Stimulated activated CD8-positive, alpha-beta memory T cell treated with anti-CD3 and anti-CD28 coated beads, Interleukin-12 subunit alpha, Interleukin-12 subunit beta, amount 100 ng/mL, for 24 hours (primary cell): Measurements from ENCODE around the gene LBHD2.
"Not testable (repeated sequence)": the region's sequence is repeated elsewhere in the genome, so short reads cannot be mapped to it uniquely, and the experiment has no call there.

Source experiments
- DNase-seq: peaks from one replicate; pipeline ENCODE4 v3.0.0-alpha.2; 2020; ENCODE audit errors: extremely low read depth

Gene LBHD2

DNA sequence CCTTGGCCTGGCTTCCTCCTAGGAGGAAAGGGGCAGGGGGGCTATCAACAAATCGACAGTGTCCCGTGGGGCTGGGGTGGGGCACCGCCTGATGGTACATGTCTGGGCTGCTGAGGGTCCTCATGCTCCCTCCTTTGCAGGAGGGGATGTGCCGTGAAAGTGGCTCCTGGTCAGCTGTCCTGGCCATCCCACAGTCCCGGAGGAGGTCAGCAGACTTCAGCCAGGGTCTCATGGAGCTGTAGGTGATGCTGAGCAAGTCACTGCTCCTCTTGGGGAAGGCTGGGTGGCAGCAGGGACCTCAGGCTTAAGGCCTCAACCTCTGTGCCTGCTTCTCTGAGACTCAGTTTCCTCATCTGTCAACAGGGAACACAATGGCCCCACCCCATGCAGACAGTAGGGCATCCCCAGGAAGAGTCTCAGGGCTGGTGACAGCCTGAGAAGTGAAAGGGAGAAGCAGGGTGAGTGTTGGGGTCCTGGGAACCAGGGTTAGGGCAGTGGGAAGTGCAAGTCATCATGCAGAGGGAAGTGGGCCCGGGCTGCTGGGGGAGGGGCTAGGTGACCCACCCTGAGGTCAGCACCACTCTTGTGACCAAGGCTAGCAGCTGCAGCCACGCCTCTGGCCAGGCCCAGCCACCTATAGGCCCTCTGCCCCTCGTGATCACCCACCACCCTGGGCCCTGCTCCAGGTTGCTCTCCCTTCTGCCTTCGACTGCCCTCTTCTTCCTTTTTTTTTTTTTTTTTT lies 34.8 kb downstream of the LBHD2 start:
- no peak for DNase-seq

DNA sequence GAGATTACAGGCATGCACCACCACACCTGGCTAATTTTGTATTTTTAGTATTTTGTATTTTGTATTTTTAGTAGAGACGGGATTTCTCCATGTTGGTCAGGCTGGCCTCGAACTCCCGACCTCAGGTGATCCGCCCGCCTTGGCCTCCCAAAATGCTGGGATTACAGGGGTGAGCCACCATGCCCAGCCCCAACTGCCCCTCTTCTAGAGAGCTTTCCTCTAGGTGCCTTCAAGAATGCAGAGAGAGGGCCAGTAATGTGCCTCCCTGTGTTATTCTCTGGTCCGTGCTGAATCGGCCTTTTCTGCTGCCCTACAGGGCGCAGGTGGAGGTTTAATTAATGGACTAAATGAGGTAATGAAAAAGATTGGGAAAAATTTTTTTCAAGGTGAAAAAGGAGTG lies 35.5 kb downstream of the LBHD2 start:
- not testable (repeated sequence) for DNase-seq

DNA sequence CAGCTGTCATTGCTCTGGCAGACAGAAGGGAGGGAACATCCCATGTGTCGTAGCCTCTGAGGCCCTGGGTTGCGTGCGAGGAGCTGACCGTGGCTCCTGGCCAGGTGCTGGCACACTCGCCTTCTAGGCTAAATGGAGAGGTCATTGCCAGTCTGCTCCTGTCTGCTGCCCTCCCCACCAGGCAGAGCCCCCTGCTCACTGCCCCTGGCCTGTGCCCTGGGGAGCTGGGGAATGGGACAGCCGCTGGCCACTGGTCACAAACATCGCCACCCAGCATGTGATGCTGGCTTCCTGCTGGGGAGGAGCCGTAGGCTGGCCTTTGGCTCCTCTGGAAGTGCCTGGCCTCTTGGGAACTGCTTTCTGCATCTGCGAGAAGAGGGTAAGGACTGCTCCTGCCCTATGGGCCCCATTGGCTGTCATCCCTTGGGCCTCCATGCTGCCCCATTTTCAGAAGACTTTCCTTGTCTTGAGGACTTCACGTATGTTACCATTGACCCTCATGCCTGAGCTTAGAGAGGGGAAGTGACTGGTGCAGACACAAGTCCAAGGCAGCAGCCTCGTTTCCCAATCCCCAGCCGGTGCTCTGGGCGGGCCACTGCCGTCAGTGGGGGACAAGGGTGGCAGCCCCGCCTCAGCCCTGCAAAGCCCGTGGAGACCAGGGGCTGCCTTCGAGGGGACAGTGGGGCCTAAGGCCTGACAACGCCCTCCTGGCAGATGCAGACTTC lies 37.3 kb downstream of the LBHD2 start:
- DNase-seq = no peak

DNA sequence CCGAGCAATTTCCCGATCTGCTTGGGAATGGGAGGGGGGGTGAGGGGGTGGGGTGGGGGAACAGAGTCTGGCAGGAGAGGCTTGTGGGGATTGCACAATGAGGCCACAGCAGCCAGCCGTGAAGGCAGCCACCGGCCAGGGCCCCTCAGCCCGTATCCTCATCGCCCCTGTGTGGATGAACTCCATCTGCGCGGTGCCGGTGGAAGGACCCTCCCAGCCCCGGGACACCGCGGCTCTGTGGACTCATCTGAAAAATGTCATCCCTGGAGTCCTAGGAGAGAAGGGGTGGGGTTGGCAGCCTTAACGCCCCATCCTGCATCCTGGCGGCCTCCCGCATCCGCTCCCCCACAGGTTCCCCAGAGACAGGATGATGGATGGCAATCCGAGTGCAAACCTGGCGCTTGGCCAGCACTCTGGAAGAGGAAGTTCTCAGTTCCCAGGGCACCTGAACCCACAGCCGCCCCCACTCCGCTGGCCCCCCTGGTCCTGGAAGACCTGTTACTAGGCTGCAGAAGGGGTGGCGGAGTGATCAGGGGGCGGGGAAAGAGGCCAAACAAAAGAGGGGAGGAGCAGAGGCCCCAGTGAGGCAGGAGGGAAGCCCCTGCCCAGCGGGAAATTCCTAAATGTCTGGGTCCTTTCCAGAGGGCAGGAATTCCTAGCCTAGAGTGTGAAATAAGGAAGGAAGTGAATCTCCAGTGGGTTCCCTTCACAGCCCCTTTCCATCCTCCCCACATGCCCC lies 38.0 kb downstream of the LBHD2 start:
- no peak for DNase-seq

DNA sequence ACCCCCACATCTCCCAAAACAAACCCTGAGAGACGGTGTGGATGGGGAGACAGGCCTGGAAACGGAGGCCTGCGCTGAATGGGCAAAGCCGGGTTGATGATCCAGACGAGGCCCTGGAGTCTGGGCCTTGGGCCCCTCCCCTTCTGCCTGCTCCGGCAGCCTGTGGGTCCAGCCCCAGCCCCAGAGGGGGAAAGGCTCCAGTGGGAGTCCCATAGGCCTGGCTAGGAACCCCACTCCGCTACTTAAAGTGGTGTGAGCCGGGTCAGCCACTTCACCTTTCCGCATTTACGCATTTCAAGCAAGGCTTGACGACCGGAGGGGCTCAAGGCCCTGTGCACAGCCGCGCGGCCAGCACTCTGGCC lies 38.6 kb downstream of the LBHD2 start:
- no peak for DNase-seq

DNA sequence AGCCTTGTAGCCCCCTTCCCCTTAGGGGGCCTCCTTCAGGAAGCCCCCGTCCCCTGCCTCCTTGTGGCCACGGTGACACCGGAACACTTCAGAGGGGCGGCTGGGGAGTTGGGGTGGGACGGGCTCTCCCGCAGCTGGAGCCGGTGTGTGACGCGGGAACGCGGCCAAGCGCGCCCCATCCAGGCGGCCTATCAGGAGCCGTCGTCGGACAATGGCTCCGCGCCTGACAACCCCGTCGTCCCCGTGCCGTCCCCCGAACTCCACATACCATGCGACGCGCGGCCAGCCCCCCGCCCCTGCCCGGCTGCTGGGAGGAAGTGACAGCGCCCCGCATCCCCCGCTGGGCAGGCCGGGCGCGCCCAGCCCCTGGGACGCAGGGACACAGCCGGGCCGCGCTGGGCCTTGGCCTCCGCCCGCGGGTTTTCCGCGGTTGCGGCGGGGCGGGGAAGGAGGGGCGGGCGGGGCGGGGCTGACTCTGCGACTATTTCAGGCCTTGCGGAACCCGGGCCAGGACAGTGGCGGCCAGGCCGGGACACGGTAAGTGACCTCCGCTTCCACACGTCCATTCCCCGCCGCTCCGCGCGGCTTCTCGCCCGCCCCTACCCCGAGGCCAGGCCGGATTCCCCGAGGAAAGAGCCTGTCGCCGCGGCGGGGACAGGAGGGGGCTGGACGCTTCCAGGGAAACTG lies 39.1 kb downstream of the LBHD2 start, which contains the start of gene TNFAIP2:
TNFAIP2 (plus strand) TSS at position 515 of the 687 bp plus-strand sequence. CDS start 2,997 bp downstream, outside the sequence.
- DNase-seq = no peak

DNA sequence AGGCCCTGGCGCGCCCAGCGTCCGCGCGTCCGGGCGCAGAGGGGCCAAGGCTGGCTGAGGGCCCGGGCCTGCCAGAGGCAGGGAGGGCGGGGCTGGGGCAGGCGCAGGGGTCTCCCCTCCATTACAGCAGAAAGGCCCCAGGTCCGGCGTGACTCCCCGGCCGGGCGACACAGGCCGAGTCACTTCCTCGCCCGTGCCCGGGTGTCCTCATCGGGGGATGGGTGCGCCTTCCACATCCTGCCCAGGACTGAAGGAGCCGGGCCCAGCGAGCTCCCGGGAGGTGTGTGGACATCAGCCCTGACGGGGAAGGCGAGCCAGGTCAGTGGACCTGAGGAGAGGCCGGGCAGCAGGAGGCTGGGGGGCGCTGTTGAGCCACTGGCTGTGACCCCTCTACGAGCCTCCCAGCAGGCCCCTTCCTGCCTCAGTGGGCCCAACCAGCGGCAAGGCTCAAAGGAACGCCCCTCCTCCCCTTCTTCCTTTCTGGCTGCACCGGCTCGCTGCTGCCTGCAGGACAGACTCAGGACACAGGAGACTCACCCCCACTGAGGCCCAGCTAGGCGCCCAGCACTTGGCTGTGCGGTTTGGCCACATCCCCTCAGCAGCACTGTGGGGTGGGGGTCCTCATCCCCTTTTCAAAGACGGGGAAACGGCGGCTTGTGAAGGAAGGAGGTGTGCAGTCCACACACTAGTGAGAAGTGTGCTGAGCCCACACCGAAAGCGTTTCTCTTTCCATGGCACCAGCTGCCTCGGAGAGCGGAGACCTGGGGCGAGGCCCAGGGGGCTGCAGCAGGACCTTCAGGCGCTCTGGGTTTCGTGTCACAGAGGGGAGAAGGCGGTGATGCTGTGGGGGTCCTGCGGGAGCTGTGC lies 39.9 kb downstream of the LBHD2 start:
- no peak for DNase-seq

DNA sequence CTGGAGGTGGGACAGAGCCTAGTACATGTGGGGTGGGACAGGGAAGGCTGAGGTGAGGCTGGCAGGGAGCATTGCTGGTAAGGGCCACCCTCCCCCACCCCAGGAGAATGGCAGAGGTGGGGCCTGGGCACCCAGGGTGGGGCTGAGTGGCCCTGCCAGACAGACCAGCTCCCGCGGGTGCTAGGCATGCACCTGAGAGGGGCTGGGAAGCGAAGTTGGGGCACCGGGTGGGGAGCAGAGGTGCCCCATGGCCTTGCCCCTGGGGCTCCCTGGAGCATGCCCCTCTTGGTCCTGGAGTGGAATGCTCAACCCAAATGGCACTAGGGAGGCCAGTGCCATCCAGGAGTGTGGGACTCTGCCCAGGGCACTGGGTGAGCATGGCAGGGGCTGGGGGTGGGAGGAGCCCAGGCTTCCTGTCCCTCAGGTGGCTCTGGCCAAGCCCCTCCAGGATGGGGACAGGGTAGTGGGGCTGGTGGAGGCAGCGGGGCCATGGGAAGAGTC lies 40.5 kb downstream of the LBHD2 start:
- no peak for DNase-seq

DNA sequence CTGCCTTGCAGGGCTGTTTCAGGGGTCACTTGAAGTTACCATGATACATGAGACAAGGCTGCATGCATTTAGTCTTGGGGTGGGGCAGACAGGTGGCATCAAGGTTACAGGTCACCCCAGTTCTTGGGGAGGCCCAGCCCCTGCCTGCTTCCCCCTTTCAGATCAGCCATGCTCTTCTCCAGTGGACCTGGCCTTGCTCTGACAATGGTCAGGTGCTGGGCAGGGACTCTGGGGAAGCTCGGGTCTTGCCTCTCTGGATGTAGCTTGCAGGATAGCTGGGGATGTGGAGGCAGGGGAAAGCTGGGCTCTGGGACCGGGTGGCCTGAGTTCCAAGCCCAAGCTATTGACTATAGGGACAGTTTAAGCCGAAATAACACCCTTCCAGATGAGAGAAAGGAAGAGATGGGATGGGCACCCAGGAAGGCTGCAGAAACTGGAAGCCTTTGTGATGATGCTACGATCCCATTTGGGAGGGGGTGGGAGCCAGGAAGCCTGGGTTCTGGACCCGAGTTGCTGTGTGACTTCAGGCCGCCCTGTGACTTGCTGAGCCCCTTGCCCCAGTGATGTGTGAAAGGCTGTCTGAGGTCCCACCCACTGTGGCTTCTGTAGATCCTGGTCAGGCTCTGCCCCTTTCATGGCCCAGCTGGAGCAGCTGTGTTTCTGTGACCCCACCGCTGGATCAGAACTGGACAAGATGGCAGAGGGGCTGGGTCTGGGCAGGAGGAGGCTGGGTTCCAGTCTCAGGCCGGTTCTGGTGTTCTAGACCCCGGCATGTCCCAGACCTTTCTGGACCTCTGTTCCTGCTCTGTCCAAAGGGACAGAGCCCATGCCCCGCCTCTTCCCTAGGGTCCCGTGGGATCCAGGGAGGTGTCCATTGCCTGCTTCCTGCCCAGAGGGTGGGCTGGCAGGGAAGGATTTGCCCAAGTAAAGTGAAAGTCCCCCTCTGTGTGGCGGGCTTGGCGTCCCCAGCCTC lies 41.4 kb downstream of the LBHD2 start:
- DNase-seq = no peak

DNA sequence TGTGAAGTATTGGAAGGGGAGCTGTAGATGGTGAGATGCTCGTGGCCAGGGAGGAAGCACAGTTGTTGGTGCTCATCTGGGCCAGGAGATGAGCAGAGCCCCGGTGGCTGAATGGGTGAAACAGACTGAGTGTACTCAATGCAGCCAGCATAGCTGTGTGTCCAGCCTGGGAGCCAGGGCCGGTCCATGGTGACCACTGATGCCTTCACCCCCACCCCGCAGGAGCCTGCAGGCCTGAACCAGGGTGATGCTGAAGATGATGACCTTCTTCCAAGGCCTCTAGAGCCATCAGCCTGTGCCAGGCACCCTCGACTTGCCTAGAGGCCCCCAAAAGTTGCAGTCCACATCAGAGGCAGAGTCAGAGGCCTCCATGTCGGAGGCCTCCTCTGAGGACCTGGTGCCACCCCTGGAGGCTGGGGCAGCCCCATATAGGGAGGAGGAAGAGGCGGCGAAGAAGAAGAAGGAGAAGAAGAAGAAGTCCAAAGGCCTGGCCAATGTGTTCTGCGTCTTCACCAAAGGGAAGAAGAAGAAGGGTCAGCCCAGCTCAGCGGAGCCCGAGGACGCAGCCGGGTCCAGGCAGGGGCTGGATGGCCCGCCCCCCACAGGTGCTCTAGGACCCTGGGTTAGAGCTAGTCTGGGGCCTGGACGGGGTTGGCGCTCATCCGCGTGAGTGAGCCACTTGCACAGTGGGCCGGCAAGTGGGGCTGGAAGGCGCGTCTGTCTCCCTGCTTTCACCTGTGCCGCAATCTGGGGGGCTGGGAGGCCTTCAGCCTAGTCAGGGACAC lies 42.3 kb downstream of the LBHD2 start:
- no peak for DNase-seq

DNA sequence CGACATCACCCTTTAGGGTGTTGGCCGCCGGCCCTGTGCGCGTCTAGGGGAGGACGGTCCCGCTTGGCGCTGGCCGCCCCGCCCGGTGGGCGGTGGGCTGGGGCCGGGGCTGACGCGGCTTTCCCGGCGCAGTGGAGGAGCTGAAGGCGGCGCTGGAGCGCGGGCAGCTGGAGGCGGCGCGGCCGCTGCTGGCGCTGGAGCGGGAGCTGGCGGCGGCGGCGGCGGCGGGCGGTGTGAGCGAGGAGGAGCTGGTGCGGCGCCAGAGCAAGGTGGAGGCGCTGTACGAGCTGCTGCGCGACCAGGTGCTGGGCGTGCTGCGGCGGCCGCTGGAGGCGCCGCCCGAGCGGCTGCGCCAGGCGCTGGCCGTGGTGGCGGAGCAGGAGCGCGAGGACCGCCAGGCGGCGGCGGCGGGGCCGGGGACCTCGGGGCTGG lies 42.9 kb downstream of the LBHD2 start:
- DNase-seq = no peak

DNA sequence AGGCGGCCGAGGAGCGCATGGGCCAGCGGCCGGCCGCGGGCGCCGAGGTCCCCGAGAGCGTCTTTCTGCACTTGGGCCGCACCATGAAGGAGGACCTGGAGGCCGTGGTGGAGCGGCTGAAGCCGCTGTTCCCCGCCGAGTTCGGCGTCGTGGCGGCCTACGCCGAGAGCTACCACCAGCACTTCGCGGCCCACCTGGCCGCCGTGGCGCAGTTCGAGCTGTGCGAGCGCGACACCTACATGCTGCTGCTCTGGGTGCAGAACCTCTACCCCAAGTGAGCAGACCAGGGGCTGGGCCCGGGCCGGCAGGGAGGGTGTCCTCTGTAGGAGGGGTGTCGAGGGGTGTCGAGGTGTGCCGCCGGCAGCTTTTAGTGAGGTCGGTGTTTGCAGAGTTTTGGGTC lies 43.3 kb downstream of the LBHD2 start:
- DNase-seq = no peak

DNA sequence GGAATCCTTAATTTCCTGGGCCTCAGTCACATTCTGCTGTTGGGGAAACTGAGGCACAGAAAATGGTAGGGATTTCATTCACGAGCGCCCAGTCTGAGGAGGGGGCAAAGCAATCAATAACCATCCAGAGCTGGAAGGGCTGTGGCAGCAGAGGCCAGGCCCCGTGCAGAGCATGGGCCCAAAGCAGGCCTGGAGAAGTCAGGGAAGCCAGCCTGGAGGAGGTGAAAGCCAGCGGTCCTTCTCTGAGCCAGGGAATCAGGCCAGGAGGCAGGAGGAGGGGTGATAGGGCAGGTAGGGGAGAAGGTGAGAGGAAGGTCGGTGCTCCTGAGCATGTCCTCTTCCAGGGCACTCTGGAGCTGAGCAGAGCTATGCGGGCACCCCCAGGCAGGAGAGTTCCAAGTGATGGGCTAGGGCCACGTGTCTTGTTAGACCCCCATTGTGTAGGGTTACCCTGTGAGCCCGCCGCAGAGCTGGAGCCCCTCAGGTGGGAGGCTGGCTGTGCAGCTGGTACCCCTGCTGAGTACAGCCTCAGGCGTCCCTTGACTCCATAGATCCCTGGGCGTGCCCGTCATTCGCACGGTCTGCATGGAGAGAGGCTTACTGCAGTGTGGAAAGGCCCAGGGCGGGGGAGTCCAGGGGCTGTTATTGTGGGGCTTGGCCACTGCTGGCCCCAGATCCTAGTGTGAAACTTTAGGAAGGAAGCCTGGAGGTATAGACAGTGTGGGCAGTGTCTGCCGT lies 44.0 kb downstream of the LBHD2 start:
- DNase-seq = no peak

DNA sequence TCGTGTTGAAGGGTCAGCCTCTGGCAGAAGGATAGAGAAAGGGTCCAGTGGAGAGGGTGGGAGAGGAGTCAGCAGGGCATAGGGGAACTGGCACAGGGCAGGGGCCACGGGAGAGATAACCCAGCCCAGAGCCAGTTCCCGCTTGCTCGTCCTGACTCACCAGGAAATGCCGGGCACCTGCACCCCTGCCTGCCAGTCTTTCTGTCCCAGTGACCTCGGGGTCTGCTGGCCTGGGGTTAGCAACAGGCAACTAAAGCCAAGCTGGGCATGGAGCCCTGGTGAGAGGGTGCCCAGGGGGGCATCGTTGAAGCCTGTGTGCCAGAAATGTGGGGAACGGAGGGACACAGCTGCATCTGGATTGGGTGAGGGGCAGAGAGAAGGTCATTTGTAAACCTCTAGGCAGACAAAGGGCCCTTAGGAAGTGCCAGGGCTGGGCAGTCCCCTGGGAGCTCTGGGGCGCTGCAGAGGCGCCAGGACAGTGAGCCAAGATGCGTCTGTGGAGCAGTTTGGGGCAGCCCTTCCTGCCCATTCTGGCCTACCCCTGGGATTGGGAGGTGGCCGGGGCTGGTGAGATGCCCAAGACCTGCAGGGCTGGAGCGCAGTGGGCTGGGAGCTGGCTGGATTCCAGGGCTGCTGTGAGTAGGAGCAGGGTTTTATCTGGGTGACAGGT lies 44.8 kb downstream of the LBHD2 start:
- DNase-seq = no peak

DNA sequence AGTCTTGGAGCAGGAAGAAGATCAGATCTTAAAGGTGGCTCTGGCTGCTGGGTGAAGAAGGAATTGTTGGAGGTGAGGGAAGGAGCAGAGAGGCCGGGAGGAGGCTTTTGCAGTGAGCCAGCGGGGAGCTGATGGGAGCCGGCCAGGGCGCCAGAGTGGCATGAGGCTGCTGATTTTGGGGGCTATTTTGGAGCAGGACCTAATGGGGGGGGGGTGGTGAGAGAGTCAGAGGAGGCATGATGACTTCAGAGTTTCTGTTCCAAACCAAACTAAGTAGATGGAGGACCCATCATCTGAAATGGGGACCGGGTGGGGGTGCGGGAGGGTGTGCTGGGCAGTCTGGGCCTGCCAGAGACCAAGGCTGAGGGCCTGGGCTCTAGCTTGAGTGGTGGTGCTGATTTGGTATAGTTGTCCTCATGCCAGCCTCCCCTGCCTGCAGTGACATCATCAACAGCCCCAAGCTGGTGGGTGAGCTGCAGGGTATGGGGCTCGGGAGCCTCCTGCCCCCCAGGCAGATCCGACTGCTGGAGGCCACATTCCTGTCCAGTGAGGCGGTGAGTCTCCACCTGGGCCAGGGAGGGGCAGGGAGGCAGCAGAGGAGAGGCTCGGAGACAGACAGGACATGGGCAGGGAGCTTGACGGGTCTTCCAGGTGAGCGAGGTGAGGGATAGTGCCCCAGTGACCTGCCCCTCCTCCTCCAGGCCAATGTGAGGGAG lies 45.4 kb downstream of the LBHD2 start:
- DNase-seq = no peak

DNA sequence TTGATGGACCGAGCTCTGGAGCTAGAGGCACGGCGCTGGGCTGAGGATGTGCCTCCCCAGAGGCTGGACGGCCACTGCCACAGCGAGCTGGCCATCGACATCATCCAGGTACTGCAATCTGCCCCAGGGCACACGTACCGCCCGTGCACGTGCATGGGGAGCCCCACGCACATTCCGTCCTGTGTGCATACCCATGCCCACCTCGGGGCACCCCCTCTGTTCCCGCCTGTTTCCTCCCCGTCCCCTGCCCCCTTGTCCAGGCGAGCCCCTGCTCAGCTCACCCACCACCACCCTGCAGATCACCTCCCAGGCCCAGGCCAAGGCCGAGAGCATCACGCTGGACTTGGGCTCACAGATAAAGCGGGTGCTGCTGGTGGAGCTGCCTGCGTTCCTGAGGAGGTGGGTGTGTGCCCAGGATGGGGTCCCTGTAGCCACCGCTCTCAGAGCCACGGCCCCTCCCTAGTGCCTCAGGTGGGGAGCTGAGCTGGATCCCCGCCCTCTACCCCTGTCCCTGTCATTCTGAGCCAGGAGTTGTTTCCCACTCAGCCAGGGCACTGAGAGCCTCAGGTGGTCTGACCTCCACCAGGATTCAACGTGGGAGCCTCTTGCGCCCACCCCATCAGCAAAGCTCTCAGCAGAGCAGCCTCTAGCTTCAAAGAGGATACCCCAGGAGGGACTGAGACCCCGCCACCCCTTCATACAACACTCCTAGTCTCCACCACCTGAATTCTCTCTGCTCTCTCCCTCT lies 46.2 kb downstream of the LBHD2 start:
- DNase-seq = no peak
